ENCODE data around the gene GPR55. TPM values are rescaled to one million over a fixed set of nuclear protein-coding genes. Genes with fewer than 3 reads are reported as not detected.

GPR55 gene
- total RNA-seq, 1 donor from 2014 or later = 0.76 TPM

GRCh38 chr2:230886671-230887071 lies 38.4 kb downstream of the GPR55 start:
- intact Hi-C loops (cut with micrococcal nuclease) = no loop called here

DNA sequence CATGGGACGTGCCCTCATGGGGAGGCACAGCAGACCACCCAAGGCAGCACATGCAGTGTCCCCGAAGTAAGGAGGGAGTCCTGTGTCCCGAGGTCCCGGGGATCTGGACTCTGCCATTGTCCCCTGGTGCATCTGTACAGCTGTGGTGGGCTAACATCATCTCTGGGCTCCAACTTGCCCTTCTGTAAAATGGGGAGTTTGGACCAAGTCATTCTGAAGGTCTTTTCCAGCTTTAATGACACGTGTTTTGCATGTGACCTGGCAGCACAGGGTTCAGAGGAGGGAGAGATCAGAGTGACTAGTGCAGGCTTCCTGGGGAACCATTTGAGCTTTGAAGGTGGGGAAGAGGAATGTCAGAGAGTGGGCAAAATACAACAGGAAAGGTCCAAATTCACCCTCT lies 38.8 kb downstream of the GPR55 start:
- intact Hi-C loops (cut with micrococcal nuclease) = no loop called here

- intact Hi-C loops (cut with micrococcal nuclease) = no loop called here
Measured at GRCh38 chr2:230885463-230886130, 39.4 kb downstream of the GPR55 start.

- intact Hi-C loops (cut with micrococcal nuclease) = no loop called here
Measured at GRCh38 chr2:230881840-230882239, 43.2 kb downstream of the GPR55 start.

GRCh38 chr2:230879891-230880290 lies 45.2 kb downstream of the GPR55 start:
- intact Hi-C loops (cut with micrococcal nuclease) = no loop called here

- intact Hi-C loops (cut with micrococcal nuclease) = no loop called here
Measured at GRCh38 chr2:230879271-230879882, 45.7 kb downstream of the GPR55 start.

DNA sequence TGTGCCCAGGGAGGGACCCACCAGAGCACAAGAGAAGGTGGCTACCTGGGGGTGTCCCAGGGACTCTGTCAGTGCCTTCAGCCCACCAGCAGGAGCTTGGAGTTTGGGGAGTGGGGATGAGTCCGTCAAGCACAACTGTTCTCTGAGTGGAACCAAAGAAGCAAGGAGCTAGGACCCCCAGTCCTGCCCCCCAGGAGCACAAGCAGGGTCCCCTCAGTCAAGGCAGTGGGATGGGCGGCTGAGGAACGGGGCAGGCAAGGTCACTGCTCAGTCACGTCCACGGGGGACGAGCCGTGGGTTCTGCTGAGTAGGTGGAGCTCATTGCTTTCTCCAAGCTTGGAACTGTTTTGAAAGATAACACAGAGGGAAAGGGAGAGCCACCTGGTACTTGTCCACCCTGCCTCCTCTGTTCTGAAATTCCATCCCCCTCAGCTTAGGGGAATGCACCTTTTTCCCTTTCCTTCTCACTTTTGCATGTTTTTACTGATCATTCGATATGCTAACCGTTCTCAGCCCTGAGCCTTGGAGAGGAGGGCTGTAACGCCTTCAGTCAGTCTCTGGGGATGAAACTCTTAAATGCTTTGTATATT lies 46.3 kb downstream of the GPR55 start:
- intact Hi-C loops (cut with micrococcal nuclease) = no loop called here

- intact Hi-C loops (cut with micrococcal nuclease) = no loop called here
Measured at GRCh38 chr2:230877759-230878598, 47.1 kb downstream of the GPR55 start.

- intact Hi-C loops (cut with micrococcal nuclease) = no loop called here
Measured at GRCh38 chr2:230877116-230877758, 47.8 kb downstream of the GPR55 start.

GRCh38 chr2:230875347-230876315 lies 49.4 kb downstream of the GPR55 start:
- intact Hi-C loops (cut with micrococcal nuclease) = no loop called here

GRCh38 chr2:230874876-230875275 lies 50.2 kb downstream of the GPR55 start:
- intact Hi-C loops (cut with micrococcal nuclease) = no loop called here

GRCh38 chr2:230874456-230874855 lies 50.6 kb downstream of the GPR55 start:
- intact Hi-C loops (cut with micrococcal nuclease) = no loop called here

- intact Hi-C loops (cut with micrococcal nuclease) = no loop called here
Measured at GRCh38 chr2:230873661-230874401, 51.2 kb downstream of the GPR55 start.

GRCh38 chr2:230872968-230873660 lies 51.9 kb downstream of the GPR55 start:
- intact Hi-C loops (cut with micrococcal nuclease) = no loop called here

GRCh38 chr2:230872151-230872967 lies 52.7 kb downstream of the GPR55 start:
- intact Hi-C loops (cut with micrococcal nuclease) = no loop called here

- intact Hi-C loops (cut with micrococcal nuclease) = no loop called here
Measured at GRCh38 chr2:230871361-230872150, 53.5 kb downstream of the GPR55 start.

Data from T-helper 1 cell treated with Interleukin-12 subunit alpha and Interleukin-12 subunit beta and Interleukin-4 antibody, amounts not matched to agents 30 ng/mL and 1 ng/mL, for 36 hours (primary cell).